HepG2 (cell line): ENCODE results near the gene SMTN. TPM values are rescaled to one million over a fixed set of nuclear protein-coding genes. Genes with fewer than 3 reads are reported as not detected.
A peak's percentile ranks its signal among the peaks of the same experiment; 100 is the strongest.

Experiments
- CCDC6 ChIP-seq: sonication (generic); formaldehyde crosslinking; IDR thresholded peaks from 2 replicates; pipeline ENCODE4 v1.8.1; 2022; ENCODE audit warnings: mild to moderate bottlenecking, missing genetic modification reagents, moderate library complexity
- FOXO1 ChIP-seq: sonication (generic); formaldehyde crosslinking; IDR thresholded peaks from 2 replicates; pipeline ENCODE4 v1.4.0; 2020; ENCODE audit warnings: missing genetic modification reagents
- HOMEZ ChIP-seq: IDR thresholded peaks from 2 replicates; pipeline ENCODE4 v1.6.1; 2016; ENCODE audit warnings: low read depth
- THAP9 ChIP-seq: sonication (generic); formaldehyde crosslinking; IDR thresholded peaks from 2 replicates; pipeline ENCODE4; 2020; ENCODE audit warnings: missing genetic modification reagents, mild to moderate bottlenecking, borderline replicate concordance
- ZBTB44 ChIP-seq: sonication (generic); formaldehyde crosslinking; IDR thresholded peaks from 2 replicates; pipeline ENCODE4 v1.4.0; 2020; ENCODE audit warnings: missing genetic modification reagents
- ZFP62 ChIP-seq: sonication (generic); formaldehyde crosslinking; IDR thresholded peaks from 2 replicates; pipeline ENCODE4 v1.4.0; 2020; ENCODE audit warnings: missing genetic modification reagents
- ZNF646 ChIP-seq: sonication (generic); formaldehyde crosslinking; IDR thresholded peaks from 2 replicates; pipeline ENCODE4 v1.9.0; 2021; ENCODE audit warnings: mild to moderate bottlenecking, missing genetic modification reagents
- ZNF788 ChIP-seq: sonication (generic); formaldehyde crosslinking; IDR thresholded peaks from 2 replicates; pipeline ENCODE4 v1.5.0; 2020; ENCODE audit warnings: mild to moderate bottlenecking, missing genetic modification reagents, borderline replicate concordance
- ZNF841 ChIP-seq: sonication (generic); formaldehyde crosslinking; IDR thresholded peaks from 2 replicates; pipeline ENCODE4 v1.8.1; 2023; ENCODE audit warnings: missing genetic modification reagents, borderline replicate concordance
- polyA plus RNA-seq, 8 experiments: library from polyadenylated mRNA; depleted of rRNA in 3 of 8; stranded (reverse) in 7 of 8; unstranded in 1 of 8; fragments of >200 nt; fragmentation: Illumina TruSeq in 4 of 8; extraction: Trizol in 4 of 8; gene quantifications; 2 replicates each; pipeline versions ENCODE4 v1.2.1 to v1.2.3, GENCODE V29; 2011 to 2016; ENCODE audit warnings: low read depth in 4 of 8, missing spikeins in 1 of 8, mixed read lengths in 1 of 8; ENCODE audit not compliant: insufficient read depth in 1 of 8
- total RNA-seq, 5 experiments: library from RNA; depleted of rRNA; stranded (reverse); fragments of >200 nt; fragmentation: Illumina TruSeq; extraction: Trizol; gene quantifications; 2 replicates each; pipeline ENCODE4 v1.2.3, GENCODE V29; 2016; ENCODE audit warnings: low read depth in 1 of 5

The SMTN gene
- total and polyA plus RNA-seq, 2 of the 13 experiments (the other 11 are each of a cell fraction or from before 2014, with no cell fraction given) = 14.7 to 26.1 TPM

- TF ChIP-seq ZNF646 (CRISPR knock-in tag) = peak; percentile 74; the same call in 1 of the 2 replicates
- no peak for TF ChIP-seq ZFP62 (CRISPR knock-in tag)
- TF ChIP-seq ZNF841 (CRISPR knock-in tag) = no peak
- TF ChIP-seq HOMEZ (CRISPR knock-in tag) = peak; percentile 89
- TF ChIP-seq ZNF788 (CRISPR knock-in tag) = peak; percentile 97
- peak; percentile 63; the same call in 1 of the 2 replicates for TF ChIP-seq THAP9 (CRISPR knock-in tag)
- TF ChIP-seq CCDC6 (CRISPR knock-in tag) = peak; percentile 92
- no peak for TF ChIP-seq ZBTB44
- peak; percentile 100 for TF ChIP-seq FOXO1
Observed at GRCh38 chr22:31055635-31056159, 25.4 kb upstream of the SMTN start (continued).
